CD14-positive monocyte (primary cell): ENCODE measurements around the gene TTC28. TPM values are rescaled to one million over a fixed set of nuclear protein-coding genes. Genes with fewer than 3 reads are reported as not detected.

Experiments
- DNase-seq, 3 donors: peaks; one replicate each; pipeline ENCODE4 v3.0.0-alpha.2; 2011 to 2022
- H2AFZ ChIP-seq: 2 replicates; pipeline ENCODE4 v1.6.0; 2012; ENCODE audit warnings: mild to moderate bottlenecking, low read depth, low read length, inconsistent platforms; ENCODE audit not compliant: insufficient read depth, poor library complexity, severe bottlenecking
- H3K27ac ChIP-seq, 2 donors: 1 replicate in 1 of 2; 2 replicates in 1 of 2; pipeline ENCODE4 v1.5.1; 2012 to 2013; ENCODE audit warnings: low read length in 2 of 2, control low read depth in 1 of 2, inconsistent platforms in 1 of 2, low read depth in 1 of 2, mild to moderate bottlenecking in 1 of 2
- H3K27me3 ChIP-seq, 2 donors: one replicate each; pipeline versions ENCODE4 v1.6.0 to v1.6.1; 2011 to 2013; ENCODE audit warnings: low read length in 2 of 2; ENCODE audit not compliant: control insufficient read depth in 2 of 2, insufficient read depth in 2 of 2
- H3K36me3 ChIP-seq, 2 donors: replicated peaks in 1 of 2; 1 replicate in 1 of 2; 2 replicates in 1 of 2; pipeline versions ENCODE4 v1.5.1 to v1.6.1; 2012 to 2013; ENCODE audit warnings: low read length in 2 of 2, control low read depth in 1 of 2, inconsistent platforms in 1 of 2, mild to moderate bottlenecking in 1 of 2; ENCODE audit not compliant: insufficient read depth in 2 of 2, control insufficient read depth in 1 of 2
- H3K4me1 ChIP-seq, 2 donors: 1 replicate in 1 of 2; 2 replicates in 1 of 2; pipeline versions ENCODE4 v1.5.1 to v1.6.1; 2012 to 2013; ENCODE audit warnings: low read length in 2 of 2, control low read depth in 1 of 2, inconsistent platforms in 1 of 2, mild to moderate bottlenecking in 1 of 2, moderate library complexity in 1 of 2; ENCODE audit not compliant: insufficient read depth in 2 of 2, control insufficient read depth in 1 of 2
- H3K4me2 ChIP-seq: replicated peaks from 2 replicates; pipeline ENCODE3; 2012; ENCODE audit warnings: low read length, moderate library complexity, mild to moderate bottlenecking; ENCODE audit not compliant: poor library complexity, severe bottlenecking; ENCODE audit errors: extremely low read depth
- H3K4me3 ChIP-seq, 3 experiments: fragments of 200-600 bp in 1 of 3; sonication (generic) in 1 of 3; replicated peaks in 1 of 3; 1 replicate in 2 of 3; 2 replicates in 1 of 3; pipeline ENCODE4 v1.5.1; 2011 to 2013; ENCODE audit warnings: low read length in 3 of 3, mild to moderate bottlenecking in 3 of 3, control low read depth in 2 of 3, low read depth in 2 of 3, inconsistent platforms in 1 of 3, moderate library complexity in 1 of 3
- H3K79me2 ChIP-seq: 2 replicates; pipeline ENCODE4 v1.6.0; 2012; ENCODE audit warnings: mild to moderate bottlenecking, control low read depth, inconsistent platforms, low read length, moderate library complexity; ENCODE audit not compliant: insufficient read depth
- H3K9ac ChIP-seq: 2 replicates; pipeline ENCODE4 v1.6.0; 2017; ENCODE audit warnings: low read length, mild to moderate bottlenecking; ENCODE audit not compliant: insufficient read depth, poor library complexity, severe bottlenecking
- H3K9me3 ChIP-seq, 2 donors: replicated peaks in 1 of 2; 1 replicate in 1 of 2; 2 replicates in 1 of 2; pipeline versions ENCODE4 v1.5.1 to v1.6.1; 2012 to 2013; ENCODE audit warnings: low read length in 2 of 2, control low read depth in 1 of 2; ENCODE audit not compliant: control insufficient read depth in 1 of 2, insufficient read depth in 1 of 2
- H4K20me1 ChIP-seq: 2 replicates; pipeline ENCODE4 v1.6.0; 2012; ENCODE audit warnings: mild to moderate bottlenecking, low read length, control low read depth, moderate library complexity; ENCODE audit not compliant: insufficient read depth
- H3K27ac Mint-ChIP-seq, 7 donors: one replicate each; pipeline ENCODE4 v1.8.0; 2020; ENCODE audit warnings: mild to moderate bottlenecking in 7 of 7, mixed read lengths in 7 of 7, moderate library complexity in 6 of 7, inconsistent platforms in 2 of 7
- H3K27me3 Mint-ChIP-seq, 3 donors: one replicate each; pipeline ENCODE4 v1.8.0; 2021 to 2022; ENCODE audit warnings: low read depth in 3 of 3, mild to moderate bottlenecking in 3 of 3, mixed read lengths in 3 of 3, moderate library complexity in 3 of 3, inconsistent platforms in 1 of 3
- H3K36me3 Mint-ChIP-seq, 2 donors: one replicate each; pipeline ENCODE4 v1.8.0; 2020; ENCODE audit warnings: mixed read lengths in 2 of 2, inconsistent platforms in 1 of 2, mild to moderate bottlenecking in 1 of 2
- H3K4me1 Mint-ChIP-seq: one replicate; pipeline ENCODE4 v1.8.0; 2020; ENCODE audit warnings: mild to moderate bottlenecking, mixed read lengths
- H3K4me3 Mint-ChIP-seq, 2 donors: one replicate each; pipeline ENCODE4 v1.8.0; 2020; ENCODE audit warnings: mild to moderate bottlenecking in 2 of 2, mixed read lengths in 2 of 2, moderate library complexity in 1 of 2
- H3K9me3 Mint-ChIP-seq, 7 donors: one replicate each; pipeline ENCODE4 v1.8.0; 2020 to 2022; ENCODE audit warnings: mixed read lengths in 7 of 7, mild to moderate bottlenecking in 6 of 7, moderate library complexity in 6 of 7, inconsistent platforms in 2 of 7
- WGBS: methylation state at CpG from one replicate; pipeline ENCODE4 v1.1.5; 2013; ENCODE audit warnings: missing lambda C conversion rate; ENCODE audit not compliant: insufficient coverage; 5-methylcytosine and 5-hydroxymethylcytosine counted together
- intact Hi-C, 2 donors: fragments of 100-400 bp; cut with micrococcal nuclease; formaldehyde crosslinking; loops; one replicate each; pipeline versions ENCODE4 v1.15.0 to v1.15.1; 2023
- polyA plus RNA-seq, 3 donors: library from polyadenylated mRNA; depleted of rRNA in 1 of 3; unstranded in 2 of 3; stranded (reverse) in 1 of 3; fragments of 300-500 nt in 2 of 3; fragments of >200 nt in 1 of 3; fragmentation: Illumina TruSeq in 2 of 3; gene quantifications; 1 replicate in 2 of 3; 2 replicates in 1 of 3; pipeline ENCODE4 v1.2.3, GENCODE V29; 2012 to 2021
- TF ChIP-seq, protein P1 (sequence below): fragments of 200-600 bp; IDR thresholded peaks from one replicate; pipeline ENCODE4 v1.8.0; 2022; ENCODE audit warnings: antibody characterized with exemption, mild to moderate bottlenecking

Gene TTC28
- polyA plus RNA-seq, 3 donors = 0.24 to 0.61 TPM; not detected in 1

DNA sequence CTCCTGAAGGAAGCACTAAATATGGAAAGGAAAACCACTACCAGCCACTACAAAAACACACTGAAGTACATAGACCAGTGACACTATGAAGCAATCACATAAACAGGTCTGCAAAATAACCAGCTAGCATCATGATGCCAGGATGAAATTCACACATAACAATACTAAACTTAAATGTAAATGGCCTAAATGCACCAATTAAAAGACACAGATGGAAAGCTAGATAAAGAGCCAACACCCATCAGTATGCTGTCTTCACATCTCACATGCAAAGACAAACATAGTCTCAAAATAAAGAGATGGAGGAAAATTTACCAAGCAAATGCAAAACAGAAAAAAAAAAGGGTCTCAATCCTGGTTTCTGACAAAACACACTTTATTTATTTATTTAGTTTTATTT is 171.7 kb downstream of the TTC28 start:
- H2AFZ ChIP-seq = no peak overlapping the region
- TF ChIP-seq, protein P1, sequence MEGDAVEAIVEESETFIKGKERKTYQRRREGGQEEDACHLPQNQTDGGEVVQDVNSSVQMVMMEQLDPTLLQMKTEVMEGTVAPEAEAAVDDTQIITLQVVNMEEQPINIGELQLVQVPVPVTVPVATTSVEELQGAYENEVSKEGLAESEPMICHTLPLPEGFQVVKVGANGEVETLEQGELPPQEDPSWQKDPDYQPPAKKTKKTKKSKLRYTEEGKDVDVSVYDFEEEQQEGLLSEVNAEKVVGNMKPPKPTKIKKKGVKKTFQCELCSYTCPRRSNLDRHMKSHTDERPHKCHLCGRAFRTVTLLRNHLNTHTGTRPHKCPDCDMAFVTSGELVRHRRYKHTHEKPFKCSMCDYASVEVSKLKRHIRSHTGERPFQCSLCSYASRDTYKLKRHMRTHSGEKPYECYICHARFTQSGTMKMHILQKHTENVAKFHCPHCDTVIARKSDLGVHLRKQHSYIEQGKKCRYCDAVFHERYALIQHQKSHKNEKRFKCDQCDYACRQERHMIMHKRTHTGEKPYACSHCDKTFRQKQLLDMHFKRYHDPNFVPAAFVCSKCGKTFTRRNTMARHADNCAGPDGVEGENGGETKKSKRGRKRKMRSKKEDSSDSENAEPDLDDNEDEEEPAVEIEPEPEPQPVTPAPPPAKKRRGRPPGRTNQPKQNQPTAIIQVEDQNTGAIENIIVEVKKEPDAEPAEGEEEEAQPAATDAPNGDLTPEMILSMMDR = no peak
- Mint-ChIP-seq H3K27ac (no peak overlapping the region), H3K9me3 (peaks cover 10 to 26% (median 16%) of the 10 kb centered on the region in 7 donors), H3K4me3 (no peak overlapping the region), H3K4me1 (no peaks in the 10 kb centered on the region), H3K36me3 (no peaks in the 10 kb centered on the region), H3K27me3 (peaks cover 0 to 1% (median 0%) of the 10 kb centered on the region in 3 donors)
- no peak overlapping the region for H3K9ac ChIP-seq
- H3K9me3 ChIP-seq = peaks cover 0 to 4% of the 10 kb centered on the region in 2 donors
- H3K4me3 ChIP-seq = no peak overlapping the region
- no peak overlapping the region for H3K27ac ChIP-seq
- H3K27me3 ChIP-seq = no peaks in the 10 kb centered on the region
- no peak overlapping the region for H3K4me2 ChIP-seq
- no peaks in the 10 kb centered on the region for H4K20me1 ChIP-seq
- no peaks in the 10 kb centered on the region for H3K4me1 ChIP-seq
- no peak for DNase-seq
- H3K36me3 ChIP-seq = no peaks in the 10 kb centered on the region
- H3K79me2 ChIP-seq = no peaks in the 10 kb centered on the region
- intact Hi-C loops = no loop called here

DNA sequence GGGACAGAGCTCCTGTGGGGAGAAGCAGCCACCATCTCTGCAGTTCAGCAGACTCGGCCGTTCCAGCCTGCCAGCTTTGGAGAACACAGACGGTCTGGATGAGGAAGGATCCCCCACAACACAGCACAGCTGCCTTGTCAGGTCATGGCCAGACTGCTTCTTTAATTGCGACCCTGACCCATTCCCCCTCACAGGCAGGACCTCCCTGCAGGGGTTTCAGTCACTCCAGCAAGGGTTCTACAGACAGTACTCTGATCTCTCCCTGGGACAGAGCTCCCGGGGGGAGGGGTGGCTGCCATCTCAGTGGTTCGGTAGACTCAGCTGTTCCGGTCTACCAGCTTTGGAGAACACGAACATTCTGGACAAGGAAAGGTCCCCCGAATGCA is 173.5 kb downstream of the TTC28 start:
- no peaks in the 10 kb centered on the region for H4K20me1 ChIP-seq
- no peaks in the 10 kb centered on the region for H3K36me3 ChIP-seq
- H3K4me2 ChIP-seq = no peak overlapping the region
- intact Hi-C loops = no loop called here
- H3K9ac ChIP-seq = no peak overlapping the region
- Mint-ChIP-seq H3K4me3 (no peak overlapping the region), H3K27me3 (peaks cover 1 to 3% (median 3%) of the 10 kb centered on the region in 3 donors), H3K9me3 (peaks cover 8 to 18% (median 13%) of the 10 kb centered on the region in 7 donors), H3K36me3 (no peaks in the 10 kb centered on the region), H3K27ac (no peak overlapping the region), H3K4me1 (no peaks in the 10 kb centered on the region)
- H3K27me3 ChIP-seq = no peaks in the 10 kb centered on the region
- H3K4me1 ChIP-seq = no peaks in the 10 kb centered on the region
- H3K9me3 ChIP-seq = peaks cover 0 to 4% of the 10 kb centered on the region in 2 donors
- no peak overlapping the region for H2AFZ ChIP-seq
- no peaks in the 10 kb centered on the region for H3K79me2 ChIP-seq
- 88% methylated on average over 8 of the region's 9 CpGs for WGBS
- DNase-seq = no peak
- H3K27ac ChIP-seq = no peak overlapping the region
- TF ChIP-seq, protein P1 = no peak
- no peak overlapping the region for H3K4me3 ChIP-seq
